ENCODE results near the gene TEAD4.

TEAD4 gene

DNA sequence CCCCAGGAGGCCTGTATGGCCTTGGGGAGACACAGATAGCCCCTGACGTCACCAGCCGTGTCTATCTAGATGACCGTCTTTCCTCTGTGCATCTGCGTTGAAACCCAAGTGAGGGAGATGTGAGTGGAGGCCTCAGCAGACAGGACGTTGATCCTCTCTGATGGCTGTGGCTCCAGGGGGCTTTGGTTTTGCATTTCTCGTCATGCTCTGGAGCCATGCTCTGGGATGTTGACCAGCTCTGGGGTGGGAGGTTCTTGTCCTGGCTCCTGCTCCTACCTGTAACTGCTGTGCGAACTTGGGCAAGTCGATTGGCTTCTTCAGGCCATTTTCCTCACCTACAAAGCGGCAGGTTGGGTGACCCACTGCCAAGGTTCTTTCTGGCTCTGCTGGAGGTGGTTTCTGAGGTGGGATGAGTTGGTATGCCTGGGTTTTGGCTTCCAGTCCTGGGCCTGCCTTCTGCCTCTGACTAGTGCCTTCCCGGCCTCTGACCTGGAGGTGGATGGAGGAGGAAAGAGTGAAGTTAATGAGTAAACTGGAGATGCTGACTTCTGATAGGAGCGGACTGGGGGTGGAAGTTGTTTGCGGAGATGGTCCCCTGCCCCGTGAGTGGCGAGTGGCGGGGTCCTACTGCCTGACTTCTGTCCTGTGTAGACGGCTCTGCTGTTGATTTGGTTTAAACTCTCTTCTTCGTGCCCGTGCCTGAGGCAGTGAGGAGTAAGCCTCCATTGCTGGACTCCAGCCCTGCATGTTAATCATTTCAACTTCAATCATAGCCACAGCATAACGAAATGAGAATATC lies 126.3 kb downstream of the TEAD4 start:
- DNase-seq = no peak

DNA sequence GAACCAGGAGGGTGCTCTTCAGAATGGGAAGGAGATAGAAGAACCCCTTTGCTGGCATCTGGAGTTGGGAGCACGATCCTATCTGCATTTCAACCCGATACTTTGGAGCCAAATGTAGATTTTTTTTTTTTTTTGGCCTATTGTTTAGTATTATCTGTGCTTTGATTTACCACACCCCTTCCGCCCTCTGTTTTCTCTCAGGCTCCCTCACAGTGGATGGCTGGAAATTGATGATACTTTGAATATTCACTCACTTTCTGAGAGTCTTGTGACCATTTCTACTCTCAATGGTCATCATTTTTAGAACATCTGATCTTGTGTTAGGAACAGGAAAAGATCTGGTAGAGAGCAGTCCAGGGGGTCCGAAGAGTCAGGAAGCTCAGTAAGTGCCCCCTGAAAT lies 127.0 kb downstream of the TEAD4 start:
- DNase-seq = no peak

DNA sequence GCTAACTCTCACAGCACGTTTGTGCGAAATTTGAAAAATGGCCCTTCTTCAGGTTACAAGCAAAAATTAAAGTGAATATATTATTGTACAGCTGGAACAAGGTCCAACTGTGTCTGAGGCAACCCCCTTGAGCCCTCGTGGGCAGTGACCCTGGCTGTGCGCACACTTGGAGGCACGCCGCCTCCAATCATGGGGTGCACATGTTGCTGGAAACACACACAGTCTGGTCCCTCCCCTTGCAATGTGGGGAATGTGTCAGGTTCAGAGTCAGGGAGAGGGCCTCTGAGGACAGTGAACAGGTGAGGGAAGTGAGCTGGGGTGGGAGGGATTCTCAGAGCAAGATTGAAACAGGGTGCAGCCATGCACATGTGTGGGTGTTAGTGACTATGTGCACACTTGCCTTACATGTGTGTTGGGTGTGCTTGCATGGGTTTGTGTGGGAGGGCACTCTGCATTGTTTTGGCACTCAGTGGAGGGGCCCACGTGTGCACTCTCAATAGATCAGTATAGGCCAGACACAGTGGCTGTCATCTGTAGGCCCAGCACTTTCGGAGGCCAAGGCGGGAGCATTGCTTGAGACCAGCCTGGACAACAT lies 127.6 kb downstream of the TEAD4 start:
- DNase-seq = no peak

DNA sequence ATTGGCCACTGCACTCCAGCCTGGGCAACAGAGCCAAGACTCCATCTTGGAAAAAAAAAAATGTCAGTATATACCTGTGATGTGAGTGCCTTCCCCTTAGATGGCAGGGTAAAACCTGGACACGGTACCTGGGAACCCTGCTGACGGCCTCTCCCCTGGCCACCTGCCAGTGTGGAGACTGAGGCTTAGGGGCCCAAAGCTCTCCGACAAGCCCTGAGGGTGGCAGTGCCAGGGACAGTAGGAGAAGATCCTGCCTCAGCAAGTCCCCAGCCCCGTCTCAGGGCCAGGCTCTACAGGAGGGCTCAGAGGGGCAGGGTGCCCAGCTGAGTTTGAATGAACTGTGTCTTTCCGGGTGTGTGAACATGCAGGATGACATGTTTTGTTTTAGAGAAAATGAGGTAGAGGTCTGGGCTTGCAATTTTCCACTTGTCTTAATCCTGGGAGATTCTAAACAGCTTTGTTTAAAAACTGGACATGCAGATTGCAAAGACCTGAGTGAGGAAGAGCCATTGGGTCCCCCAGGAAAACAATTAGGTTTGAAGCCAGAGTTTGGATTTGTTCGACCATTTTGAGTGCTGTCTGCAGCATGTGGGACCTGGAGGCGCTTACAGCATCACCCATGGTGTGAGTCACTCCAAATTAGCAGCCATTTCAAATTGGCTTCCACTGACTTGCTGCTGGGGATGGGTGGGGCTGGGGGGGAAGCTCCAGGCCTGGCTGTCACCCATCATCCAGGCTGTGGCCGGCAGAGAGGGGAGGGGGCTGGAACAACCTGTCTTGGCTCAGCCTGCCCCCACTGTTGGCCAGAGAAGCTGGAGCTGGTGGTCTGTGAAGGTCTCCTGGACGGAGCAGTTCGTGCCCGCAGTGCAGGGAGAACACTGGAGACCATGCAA lies 128.8 kb downstream of the TEAD4 start:
- no peak for DNase-seq

DNA sequence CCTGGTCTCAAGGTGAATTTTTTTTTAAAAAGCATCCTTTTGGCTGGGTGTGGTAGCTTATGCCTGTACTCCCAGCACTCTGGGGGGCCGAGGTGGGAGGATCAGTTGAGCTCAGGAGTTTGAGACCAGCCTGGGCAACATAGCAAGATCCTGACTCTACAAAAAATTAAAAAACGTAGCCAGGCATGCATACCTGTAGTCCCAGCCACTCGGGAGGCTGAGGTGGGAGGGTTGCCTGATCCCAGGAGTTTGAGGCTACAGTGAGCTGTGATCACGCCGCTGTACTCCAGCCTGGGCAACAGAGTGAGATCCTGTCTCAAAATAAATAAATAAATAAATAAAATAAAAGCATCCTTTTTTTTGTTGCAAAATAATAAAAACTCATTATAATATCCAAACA lies 130.4 kb downstream of the TEAD4 start:
- no peak for DNase-seq
